Suprapubic skin (tissue), 3 donors: ENCODE data around the gene HIKESHI.

ENCODE experiments used
- POLR2A ChIP-seq, 2 donors: fragments of 450-650 bp; IDR thresholded peaks; one replicate each; pipeline ENCODE4 v1.6.1; 2017; ENCODE audit warnings: antibody characterized with exemption in 2 of 2, mild to moderate bottlenecking in 2 of 2, moderate library complexity in 2 of 2
- TF ChIP-seq, protein P1 (sequence below), 2 donors: fragments of 200-600 bp in 1 of 2; fragments of 450-650 bp in 1 of 2; sonication (generic) in 1 of 2; IDR thresholded peaks; one replicate each; pipeline ENCODE4 v1.5.1; 2016 to 2019; ENCODE audit warnings: antibody characterized with exemption in 2 of 2, mild to moderate bottlenecking in 1 of 2, moderate library complexity in 1 of 2

GRCh38 chr11:86287468-86287796, 14.6 kb upstream of the HIKESHI start:
- TF ChIP-seq, protein P1, sequence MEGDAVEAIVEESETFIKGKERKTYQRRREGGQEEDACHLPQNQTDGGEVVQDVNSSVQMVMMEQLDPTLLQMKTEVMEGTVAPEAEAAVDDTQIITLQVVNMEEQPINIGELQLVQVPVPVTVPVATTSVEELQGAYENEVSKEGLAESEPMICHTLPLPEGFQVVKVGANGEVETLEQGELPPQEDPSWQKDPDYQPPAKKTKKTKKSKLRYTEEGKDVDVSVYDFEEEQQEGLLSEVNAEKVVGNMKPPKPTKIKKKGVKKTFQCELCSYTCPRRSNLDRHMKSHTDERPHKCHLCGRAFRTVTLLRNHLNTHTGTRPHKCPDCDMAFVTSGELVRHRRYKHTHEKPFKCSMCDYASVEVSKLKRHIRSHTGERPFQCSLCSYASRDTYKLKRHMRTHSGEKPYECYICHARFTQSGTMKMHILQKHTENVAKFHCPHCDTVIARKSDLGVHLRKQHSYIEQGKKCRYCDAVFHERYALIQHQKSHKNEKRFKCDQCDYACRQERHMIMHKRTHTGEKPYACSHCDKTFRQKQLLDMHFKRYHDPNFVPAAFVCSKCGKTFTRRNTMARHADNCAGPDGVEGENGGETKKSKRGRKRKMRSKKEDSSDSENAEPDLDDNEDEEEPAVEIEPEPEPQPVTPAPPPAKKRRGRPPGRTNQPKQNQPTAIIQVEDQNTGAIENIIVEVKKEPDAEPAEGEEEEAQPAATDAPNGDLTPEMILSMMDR (IDR thresholded peaks at IDR 0.05), result no peak
- TF ChIP-seq POLR2A (IDR thresholded peaks at IDR 0.05), result no peak
